GF-D8 (cell line): ENCODE results near the gene IQCH.

Experiments used
- DNase-seq: peaks from one replicate; lab custom pipeline; 2025; lab: John Stamatoyannopoulos, UW

Gene IQCH

DNA sequence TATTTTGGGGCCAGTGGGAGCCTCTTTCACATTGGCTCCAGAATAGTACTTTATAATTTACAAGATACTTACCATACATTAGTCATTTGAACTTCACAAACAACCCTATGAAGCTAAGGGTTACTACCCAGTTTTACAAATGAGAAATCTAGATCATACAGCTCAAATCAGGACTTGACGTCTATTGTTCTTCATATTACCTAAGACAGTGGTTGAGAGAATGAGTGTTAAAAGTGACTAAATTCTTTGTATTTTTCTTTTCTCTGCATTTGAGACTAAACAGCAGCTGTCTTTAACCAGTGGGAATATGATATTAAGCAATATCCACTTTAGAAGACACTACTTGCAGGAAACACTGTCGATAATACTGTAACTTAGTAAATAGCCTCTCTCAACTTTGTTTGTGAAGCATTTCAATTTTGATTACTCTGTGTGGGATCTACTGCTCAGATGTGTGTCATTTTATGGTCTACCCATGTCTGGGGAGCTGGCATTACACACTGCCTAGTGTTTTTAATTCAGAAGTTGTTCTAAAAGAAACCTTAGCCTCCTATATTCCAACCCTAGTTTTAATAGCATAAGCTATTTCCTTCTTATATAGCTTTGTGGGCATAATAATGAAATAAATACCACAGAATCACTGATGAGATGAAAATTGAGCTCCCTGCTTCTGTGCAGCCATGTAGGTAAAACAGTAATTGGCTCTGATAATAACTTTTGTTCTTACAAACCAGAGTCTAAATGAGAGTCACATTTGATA, 45.9 kb downstream of the IQCH start:
- DNase-seq, result no peak

DNA sequence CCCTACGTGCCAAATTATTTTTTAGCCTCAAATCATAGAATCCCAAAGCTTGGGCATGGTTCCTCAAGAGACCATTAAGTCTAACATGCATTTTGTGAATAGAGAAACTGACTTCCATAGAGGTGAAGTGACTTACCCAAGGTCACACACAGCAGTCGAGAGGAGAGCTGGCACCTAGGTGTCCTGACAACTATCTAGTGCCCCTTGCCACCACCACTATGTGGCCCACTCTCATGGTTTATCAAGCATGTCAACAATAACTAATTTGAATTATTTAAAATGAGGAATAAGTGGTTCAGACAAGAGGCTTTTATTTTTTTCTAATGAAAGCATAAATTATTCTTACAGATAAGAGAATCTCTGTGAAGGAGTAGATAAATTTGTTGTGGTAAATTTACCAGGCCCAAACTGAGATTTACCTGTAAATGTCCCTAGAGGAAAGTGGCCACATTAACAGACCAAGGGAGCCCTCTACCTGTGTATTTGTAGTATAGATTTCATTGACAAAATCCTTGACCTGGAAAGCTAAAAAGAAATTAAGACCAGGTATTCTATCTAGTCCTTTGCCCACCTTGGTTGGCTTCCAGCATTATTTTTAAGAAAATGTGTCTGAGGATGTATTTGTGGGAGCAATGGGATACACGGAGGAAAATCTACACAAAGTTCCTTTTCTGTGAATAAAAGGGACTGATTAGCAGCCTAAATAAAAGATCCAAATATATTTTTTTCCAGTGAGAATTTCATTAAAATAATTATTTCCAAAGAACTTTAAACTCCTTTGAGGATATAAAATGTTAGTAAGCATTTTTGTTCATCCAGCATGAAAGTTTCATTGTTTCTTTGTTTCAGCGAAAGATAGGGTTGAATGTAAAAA, 49.1 kb downstream of the IQCH start:
- no peak for DNase-seq

DNA sequence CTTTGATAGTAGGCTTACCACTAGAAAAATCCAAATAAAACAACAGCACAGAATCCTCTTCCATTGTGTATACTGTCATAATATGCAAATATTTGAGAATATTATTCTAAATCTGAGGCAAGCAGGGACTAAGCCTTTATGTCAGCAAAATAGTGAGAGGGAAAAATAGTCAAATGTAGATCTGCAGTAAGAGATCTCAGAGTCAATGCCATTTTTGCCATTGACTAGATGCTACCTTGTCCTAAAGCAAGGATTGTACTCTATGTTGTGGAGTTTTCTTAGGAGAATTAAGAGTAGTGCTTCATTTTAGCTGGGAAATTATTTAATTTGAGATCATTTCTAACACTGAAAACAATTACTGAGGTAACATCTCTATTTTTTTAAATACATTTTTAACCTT, 50.2 kb downstream of the IQCH start:
- no peak for DNase-seq

DNA sequence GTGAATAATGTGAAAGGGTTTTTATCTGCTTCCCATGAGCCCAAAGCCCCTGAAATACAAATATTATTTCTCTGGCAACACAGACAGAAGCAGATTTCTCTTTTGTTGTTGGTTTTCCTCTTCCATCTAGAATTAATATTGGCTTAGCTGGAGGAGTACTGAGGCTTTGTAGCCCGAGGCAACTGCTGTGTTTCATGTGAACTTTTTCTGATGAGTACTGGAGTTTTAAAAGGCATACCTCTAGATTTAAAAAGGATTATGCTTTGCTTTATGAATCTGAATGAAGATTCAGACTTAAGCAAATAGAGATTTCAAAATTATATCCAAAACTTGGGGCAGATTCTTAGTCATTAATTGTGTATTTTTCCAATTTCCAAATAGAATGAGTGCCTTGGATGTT, 50.9 kb downstream of the IQCH start:
- DNase-seq, result no peak

DNA sequence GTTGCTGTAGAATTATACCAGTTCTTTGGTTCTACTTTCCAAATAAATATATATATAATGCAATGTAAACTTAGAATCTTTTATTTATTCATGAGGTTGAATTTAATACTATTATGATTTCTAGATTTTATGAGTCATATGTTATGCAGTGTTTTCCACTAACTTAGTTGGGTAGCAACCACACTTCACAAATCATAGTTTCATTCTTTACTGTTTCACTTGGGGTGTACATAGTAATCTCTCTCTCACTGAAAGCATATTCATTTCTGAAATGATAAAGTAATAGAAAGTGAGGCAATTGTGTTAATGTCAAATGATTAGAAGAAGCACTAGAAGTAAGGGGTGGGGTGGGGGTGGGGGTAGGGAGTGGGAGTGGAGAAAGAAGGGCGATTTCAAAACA, 52.6 kb downstream of the IQCH start:
- DNase-seq, result no peak

DNA sequence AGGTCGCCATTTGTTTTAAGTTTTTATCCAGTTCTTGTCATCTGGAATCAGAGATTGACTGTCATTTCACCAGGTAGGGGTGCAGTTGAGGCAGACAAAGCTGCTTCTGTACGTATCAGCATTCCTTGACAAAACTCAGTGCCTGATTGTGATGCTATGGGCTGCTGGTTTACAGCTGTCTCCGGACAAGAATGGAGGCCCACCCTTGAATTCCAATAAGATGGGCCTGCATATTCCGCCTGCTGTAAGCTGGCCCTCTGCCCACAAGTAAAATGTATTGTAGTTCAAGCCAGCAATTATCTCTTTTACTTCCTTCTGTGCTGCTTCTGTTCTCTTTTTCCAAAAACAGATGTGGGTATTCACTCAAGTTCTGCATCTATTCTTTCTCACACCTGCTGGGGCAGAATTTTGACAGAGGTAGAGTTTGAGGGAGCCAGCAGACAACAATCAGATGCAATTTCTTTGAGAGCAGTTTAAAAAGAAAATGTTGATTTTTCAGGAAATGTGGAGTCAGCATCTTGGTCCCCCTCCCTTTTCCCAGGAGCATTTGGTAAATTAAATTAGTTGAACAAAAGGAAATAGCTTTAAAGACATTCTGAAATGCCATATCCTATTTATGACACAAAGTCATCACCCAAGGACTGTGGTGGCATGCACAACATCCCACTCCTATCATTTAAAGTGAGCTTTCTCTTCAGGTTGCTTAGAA, 53.5 kb downstream of the IQCH start:
- DNase-seq, result no peak

DNA sequence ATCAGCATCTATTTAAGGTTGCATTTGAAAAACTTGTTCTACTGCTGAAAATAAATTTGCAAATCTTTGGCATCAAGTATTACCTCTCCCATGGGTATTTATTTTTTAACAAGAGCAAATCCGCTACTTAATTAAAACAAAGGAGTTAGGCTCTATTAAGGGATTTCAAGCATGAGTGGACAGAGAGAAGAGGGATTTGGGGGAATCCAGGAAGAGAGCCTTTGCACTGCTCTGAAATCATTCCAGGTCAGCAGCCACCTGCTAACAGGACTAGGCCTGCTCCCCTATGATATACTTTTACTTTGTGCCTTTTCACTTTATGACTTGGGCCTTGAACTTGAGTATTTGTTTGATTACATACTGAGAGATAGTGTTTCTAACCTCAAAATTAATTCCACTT, 57.1 kb downstream of the IQCH start:
- DNase-seq, result no peak

DNA sequence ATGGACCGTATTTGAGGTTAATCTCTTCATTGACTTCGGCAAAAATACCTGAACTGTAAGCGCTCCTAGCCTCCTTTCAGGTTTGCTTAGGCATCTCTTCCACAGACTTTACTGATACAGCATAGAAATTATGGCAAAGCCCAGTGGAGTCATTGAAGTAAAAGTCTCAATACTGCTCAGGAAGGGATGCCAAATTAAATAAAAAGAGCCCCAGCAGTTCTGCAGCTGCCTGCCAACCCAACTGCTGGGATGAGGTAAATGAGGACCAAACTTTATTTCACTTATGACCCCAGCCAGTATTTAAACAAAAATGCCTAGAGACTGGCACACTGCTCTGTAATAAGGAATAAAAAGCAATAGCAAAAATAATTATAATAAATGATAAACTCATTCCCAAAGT, 65.4 kb downstream of the IQCH start:
- no peak for DNase-seq

DNA sequence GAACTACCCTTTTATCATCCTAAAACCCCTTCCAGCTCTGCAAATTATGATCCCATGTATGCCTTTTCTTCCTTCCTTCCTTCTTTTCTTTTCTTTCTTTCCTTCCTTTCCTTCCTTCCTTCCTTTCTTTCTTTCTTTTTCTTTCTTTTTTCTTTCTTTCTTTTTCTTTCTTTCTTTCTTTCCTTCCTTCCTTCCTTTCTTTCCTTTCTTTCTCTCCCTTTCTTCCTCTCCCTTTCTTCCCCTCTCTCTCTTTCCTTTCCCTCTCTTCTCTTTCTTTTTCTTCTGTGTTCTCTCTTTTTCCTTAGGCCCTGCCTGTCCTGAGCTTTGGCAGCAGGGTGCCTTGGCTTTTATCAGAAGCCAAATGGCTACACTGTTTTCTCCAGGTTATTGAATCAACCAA, 66.8 kb downstream of the IQCH start:
- DNase-seq, result no peak

DNA sequence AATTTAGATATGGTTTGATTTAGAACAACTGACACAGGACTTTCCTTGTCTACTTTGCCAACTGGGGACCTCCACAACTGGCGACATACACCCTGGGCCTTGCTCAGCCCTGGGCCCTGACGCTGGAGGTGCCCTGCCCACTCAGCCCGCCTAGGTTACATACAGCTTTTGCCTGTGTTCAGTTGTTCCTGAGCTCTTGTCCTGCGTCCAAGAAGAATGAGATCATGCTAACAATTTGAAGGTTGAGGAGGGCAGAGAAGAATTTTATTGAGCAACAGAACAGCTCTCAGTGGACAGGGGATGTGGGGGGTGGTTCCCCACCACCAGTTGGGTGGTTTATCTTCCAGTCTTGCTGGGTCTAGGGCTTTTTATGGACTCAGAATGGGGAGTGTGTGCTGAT, 67.9 kb downstream of the IQCH start:
- DNase-seq, result no peak

DNA sequence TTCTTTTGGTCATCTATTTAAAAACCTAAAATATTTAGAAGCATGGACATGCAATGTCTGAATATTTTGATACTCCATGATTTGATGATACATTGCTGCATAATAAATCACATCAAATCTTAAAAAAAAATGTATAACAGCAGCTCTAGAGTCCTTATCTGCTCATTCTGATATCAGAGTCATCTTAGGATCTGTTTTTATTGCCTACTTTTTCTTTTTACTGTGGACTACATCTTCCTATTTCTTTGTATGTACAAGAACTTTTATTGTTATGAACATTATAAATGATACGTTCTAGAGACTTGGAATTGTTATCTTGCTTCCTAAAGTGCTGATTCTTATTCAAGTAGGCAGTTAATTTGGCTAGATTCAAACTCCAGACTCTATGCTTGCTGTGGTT, 72.7 kb downstream of the IQCH start:
- no peak for DNase-seq

DNA sequence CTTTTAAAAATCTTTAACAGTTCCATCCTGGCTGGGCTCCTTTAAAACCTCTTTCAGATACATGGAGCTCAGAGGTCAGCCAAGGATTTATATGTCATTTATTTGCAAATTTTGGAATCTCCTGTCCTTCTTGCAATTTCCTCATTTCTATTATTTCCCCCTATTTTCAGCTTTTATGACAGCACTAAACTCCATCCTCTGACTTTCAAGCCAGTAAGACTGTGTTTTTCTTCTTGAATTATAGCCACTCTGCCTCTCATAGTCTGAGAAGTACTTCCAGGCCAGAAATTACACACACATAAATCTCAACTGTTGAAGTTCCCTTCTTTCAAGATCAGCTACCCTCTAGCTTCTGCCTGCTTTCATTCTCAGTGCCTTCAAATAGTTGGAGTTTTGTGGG, 73.2 kb downstream of the IQCH start:
- no peak for DNase-seq

DNA sequence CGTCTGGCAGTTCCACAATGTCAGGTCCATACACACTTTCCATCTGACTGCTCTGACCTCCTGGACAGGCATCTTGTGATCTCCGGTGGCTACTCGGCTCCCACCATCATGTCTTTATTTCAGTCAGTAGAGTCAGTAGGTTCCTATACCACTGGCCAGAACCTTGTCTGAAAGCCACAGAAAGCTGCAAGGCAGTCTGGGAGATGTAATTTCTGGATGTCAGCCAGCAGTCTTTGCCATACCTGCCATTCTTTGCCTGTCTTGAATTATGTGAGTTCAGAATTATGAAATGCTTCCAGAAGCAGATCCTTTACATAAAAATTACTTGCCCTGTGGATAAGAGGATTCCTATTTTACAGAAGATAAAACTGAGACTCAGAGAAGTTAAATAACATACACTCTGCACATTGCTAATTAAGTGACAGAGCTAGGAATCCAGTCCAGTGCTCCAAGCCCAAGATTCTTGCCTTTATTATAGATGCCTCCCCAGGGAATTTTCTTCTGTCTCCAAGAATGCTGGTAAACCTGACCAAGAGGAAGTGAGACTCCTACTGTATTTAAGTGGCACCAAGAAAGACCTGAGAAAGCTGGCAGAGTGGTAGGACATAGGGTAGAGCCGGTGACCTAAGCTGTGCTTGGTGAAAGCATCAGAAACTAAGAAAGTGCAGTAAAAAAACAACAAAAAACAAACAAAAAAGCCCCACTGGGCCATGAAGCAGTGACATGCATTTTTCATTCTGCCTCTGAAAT, 75.6 kb downstream of the IQCH start:
- DNase-seq, result no peak

DNA sequence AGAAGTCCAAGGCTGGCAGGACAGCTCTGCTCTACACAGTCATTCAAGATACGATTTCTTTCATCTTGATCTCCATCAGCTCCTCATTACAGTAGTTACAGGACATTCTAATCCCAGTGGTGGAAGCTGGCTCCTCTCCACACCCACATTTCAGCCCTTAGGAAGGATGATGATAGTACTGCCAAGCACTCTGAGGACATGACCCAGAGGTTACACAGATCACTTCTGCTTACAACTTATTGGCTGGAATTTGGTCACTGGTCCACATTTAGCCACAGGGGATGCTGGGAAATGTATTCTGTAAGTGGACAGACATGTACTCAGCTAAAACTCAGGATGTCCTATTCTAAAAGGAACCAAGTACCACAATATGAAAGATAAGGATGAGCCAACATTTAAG, 77.1 kb downstream of the IQCH start:
- no peak for DNase-seq

DNA sequence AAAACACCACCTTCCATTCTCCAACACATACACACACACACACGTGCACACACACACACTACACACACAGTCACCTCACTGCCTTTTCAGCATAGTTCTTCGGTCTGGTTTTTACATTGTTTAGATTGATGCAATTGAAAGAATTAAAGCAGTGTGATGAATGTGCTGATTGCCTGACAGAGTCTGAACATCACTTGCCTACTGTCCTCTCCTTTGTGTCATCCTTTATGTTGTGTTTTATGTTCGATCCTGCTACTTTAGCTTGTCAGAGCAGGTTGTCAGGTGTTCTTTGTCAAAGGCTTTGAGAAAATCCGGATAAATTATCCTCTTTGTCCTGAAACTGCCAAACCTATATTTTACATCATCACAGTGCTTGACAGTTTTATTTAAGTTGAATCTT, 80.4 kb downstream of the IQCH start:
- DNase-seq, result no peak

DNA sequence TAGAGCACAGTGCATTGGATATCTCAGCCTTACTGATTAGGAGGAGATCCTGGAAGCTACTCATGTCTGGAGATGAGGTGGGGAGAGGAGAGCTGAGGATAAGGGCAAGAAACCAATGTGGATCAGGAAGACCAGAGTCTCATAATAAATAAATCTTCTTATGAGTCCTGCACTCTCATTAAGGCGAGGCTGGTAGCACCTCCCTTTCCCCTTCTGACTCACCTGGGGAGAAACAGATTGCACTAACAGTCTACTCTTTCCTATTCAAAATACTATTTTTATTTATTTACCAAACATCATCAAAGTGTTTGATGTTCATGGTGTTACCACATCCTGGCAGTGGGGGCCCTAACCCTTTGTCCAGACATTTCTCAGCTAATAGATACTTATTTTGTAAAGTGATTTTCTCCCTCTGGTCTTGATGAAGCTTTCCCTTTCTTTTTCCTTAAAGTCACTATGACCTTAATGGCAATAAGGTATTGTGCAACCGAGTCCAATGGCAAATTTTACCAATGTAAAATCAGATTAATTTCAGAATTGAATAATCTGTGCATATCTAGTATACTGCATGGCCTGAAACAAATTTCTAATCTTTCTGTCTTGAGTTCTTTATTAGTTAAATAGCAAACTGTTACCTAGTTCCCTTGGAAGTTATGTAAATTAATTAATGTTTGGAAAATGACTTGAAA, 81.1 kb downstream of the IQCH start:
- no peak for DNase-seq

DNA sequence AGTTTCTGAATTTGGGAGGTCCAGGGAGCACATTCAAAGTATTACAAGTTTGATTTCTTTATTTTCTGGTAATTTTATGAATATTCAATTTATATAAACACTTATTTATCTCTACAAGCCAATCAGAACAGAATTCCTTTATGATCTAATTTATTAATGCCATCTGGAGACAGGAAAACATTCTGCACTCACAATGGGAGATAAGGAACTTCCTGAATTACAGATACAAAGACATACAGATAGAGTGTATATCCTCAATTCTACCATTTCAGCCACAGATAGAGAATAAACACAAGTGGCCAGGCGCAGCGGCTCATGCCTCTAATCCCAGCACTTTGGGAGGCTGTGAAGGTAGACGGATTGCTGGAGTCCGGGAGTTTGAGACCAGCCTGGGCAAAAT, 86.0 kb downstream of the IQCH start:
- no peak for DNase-seq

DNA sequence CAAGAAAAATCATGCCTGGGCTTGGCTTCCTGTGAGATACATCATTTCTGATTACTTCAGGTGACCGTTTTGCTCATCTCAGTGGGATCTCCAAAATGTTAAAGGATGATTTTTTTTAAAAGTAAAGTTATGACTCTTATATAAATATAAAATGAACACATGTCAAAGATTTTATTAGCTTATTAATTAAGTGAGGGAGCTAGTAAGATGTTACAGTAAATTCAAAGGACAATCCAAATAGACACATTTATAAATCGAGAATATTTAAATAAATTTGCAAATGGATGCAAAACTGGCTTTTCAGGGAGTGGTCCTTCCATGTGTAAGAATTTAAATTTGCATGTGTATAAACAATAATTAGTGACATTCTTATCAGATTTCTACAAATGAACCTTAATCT, 87.0 kb downstream of the IQCH start:
- no peak for DNase-seq

DNA sequence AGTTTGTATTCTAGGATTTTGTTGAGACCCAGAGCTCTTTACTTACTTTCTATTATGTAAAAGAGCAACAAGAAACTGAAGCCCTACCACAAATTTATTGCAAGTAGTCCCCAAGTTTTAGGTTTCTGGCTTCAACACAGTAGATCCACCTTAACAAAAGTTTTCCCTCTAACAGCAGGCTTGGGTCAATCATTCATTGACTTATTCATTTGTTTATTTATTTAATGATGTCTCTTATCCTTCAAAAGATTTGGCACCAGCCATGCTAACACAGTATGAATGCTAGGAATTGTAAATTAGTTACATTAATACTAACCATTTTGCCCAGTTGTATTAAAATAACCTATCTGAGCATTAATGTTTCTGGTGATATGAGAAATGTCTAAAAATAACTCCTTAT, 88.6 kb downstream of the IQCH start:
- DNase-seq, result no peak

DNA sequence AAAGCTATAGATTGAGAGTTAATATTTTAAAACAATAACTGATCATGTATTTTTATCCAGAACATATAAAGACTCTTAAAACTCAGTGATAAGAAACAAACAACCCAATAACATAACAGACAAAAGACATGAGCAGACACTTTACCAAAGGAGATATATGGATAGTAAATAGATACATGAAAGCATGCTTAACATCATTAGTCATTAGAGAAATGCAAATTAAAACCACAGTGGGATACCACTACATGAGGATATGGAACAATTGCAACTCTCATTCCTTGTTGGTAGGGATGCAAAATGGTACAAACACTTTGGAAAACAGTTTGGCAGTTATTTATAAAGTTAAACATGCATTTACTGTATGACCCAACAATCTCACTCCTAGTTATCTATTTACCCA, 95.0 kb downstream of the IQCH start:
- no peak for DNase-seq

DNA sequence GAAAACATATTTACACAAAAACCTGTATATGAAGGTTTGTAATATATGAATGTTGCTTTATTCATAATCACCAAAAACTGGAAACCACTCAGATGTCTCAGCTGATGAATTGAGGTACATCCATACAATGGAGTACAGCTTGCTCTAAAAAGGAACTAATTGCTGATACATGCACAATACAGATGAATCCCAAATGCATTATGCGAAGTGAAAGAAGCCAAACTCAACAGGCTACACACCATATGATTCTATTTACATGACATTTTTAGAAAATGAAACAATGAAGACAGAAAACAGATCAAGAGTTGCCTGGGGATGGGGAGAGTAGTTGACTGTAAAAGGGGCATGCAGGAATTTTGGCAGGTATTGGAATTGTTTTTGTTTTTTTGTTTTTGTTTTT, 95.5 kb downstream of the IQCH start:
- DNase-seq, result no peak

DNA sequence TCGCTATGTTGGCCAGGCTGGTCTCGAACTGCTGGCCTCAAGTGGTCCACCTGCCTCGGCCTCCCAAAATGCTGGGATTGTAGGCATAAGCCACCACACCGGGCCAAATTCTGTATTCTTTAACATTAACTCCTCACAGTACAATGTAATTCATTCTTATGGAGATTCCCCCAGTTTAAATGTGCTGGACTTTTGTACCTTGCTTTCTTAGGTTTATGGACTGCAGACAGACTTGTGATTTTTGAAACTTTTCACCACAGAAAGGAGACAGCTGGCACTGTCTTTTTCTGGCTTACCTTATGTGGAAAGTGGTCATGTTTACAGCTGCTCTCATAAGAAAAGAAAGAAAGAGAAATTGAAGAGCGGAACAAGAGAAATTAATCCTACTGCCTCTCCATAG, 103.8 kb downstream of the IQCH start:
- no peak for DNase-seq
